Measurements from ENCODE around the gene TSPAN15.

Gene TSPAN15

GRCh38 chr10:69490876-69491275, 39.6 kb downstream of the TSPAN15 start:
- no peaks in the 10 kb centered on the region for H3K79me2 ChIP-seq (ENCODE audit: insufficient read depth, low read length)
- no peak overlapping the region for H3K4me3 ChIP-seq (ENCODE audit: low read length, poor library complexity, severe bottlenecking)
- H3K4me2 ChIP-seq (ENCODE audit: low read depth, low read length, poor library complexity, severe bottlenecking) = no peak overlapping the region
- H3F3A ChIP-seq (ENCODE audit: low read depth) = no peaks in the 10 kb centered on the region
- no peak overlapping the region for H2AFZ ChIP-seq (ENCODE audit: low read length)
- no peak overlapping the region for H3K9ac ChIP-seq (ENCODE audit: low read depth, low read length, poor library complexity, severe bottlenecking)
- TF ChIP-seq EZH2phosphoT487 (IDR thresholded peaks at IDR 0.05; ENCODE audit: borderline replicate concordance) = no peak
- TF ChIP-seq CTCF (conservative IDR thresholded peaks at IDR 0.05; ENCODE audit: low read length) = no peak
- no peaks in the 10 kb centered on the region for H3K4me1 ChIP-seq (ENCODE audit: insufficient read depth, low read length, poor library complexity, severe bottlenecking)
- H3K9me3 ChIP-seq (ENCODE audit: insufficient read depth, low read depth, low read length) = peaks cover 4% of the 10 kb centered on the region; the same call in 1 of the 2 replicates
- H3K36me3 ChIP-seq (ENCODE audit: insufficient read depth, low read length) = no peaks in the 10 kb centered on the region
- H3K27me3 ChIP-seq (ENCODE audit: insufficient read depth, low read length, poor library complexity, severe bottlenecking) = no peaks in the 10 kb centered on the region
- H3K9me2 ChIP-seq (replicated peaks; ENCODE audit: low read depth, low read length) = no peaks in the 10 kb centered on the region
- H4K20me1 ChIP-seq (ENCODE audit: insufficient read depth, low read length, poor library complexity, severe bottlenecking) = no peaks in the 10 kb centered on the region

GRCh38 chr10:69491611-69492010, 40.3 kb downstream of the TSPAN15 start:
- Histone ChIP-seq H3K4me2 (ENCODE audit: low read depth, low read length, poor library complexity, severe bottlenecking) (no peak overlapping the region), H2AFZ (ENCODE audit: low read length) (no peak overlapping the region), H3K4me1 (ENCODE audit: insufficient read depth, low read length, poor library complexity, severe bottlenecking) (no peaks in the 10 kb centered on the region), H3K4me3 (ENCODE audit: low read length, poor library complexity, severe bottlenecking) (no peak overlapping the region), H3K27me3 (ENCODE audit: insufficient read depth, low read length, poor library complexity, severe bottlenecking) (no peaks in the 10 kb centered on the region), H3F3A (ENCODE audit: low read depth) (no peaks in the 10 kb centered on the region), H4K20me1 (ENCODE audit: insufficient read depth, low read length, poor library complexity, severe bottlenecking) (no peaks in the 10 kb centered on the region), H3K9me3 (ENCODE audit: insufficient read depth, low read depth, low read length) (peaks cover 4% of the 10 kb centered on the region; the same call in 1 of the 2 replicates), H3K79me2 (ENCODE audit: insufficient read depth, low read length) (no peaks in the 10 kb centered on the region), H3K9ac (ENCODE audit: low read depth, low read length, poor library complexity, severe bottlenecking) (no peak overlapping the region), H3K9me2 (replicated peaks; ENCODE audit: low read depth, low read length) (no peaks in the 10 kb centered on the region), H3K36me3 (ENCODE audit: insufficient read depth, low read length) (no peaks in the 10 kb centered on the region)
- TF ChIP-seq CTCF (conservative IDR thresholded peaks at IDR 0.05; ENCODE audit: low read length) (no peak), EZH2phosphoT487 (IDR thresholded peaks at IDR 0.05; ENCODE audit: borderline replicate concordance) (no peak)

GRCh38 chr10:69492091-69492745, 41.0 kb downstream of the TSPAN15 start:
- Histone ChIP-seq H3K27me3 (ENCODE audit: insufficient read depth, low read length, poor library complexity, severe bottlenecking) (no peaks in the 10 kb centered on the region), H3K4me1 (ENCODE audit: insufficient read depth, low read length, poor library complexity, severe bottlenecking) (peaks cover 2% of the 10 kb centered on the region), H3K79me2 (ENCODE audit: insufficient read depth, low read length) (no peaks in the 10 kb centered on the region), H3K4me2 (ENCODE audit: low read depth, low read length, poor library complexity, severe bottlenecking) (no peak overlapping the region), H3K9me3 (ENCODE audit: insufficient read depth, low read depth, low read length) (peaks cover 4% of the 10 kb centered on the region; the same call in 1 of the 2 replicates), H3K9me2 (replicated peaks; ENCODE audit: low read depth, low read length) (no peaks in the 10 kb centered on the region), H2AFZ (ENCODE audit: low read length) (no peak overlapping the region), H3K9ac (ENCODE audit: low read depth, low read length, poor library complexity, severe bottlenecking) (no peak overlapping the region), H3F3A (ENCODE audit: low read depth) (no peaks in the 10 kb centered on the region), H3K36me3 (ENCODE audit: insufficient read depth, low read length) (no peaks in the 10 kb centered on the region), H3K4me3 (ENCODE audit: low read length, poor library complexity, severe bottlenecking) (no peak overlapping the region), H4K20me1 (ENCODE audit: insufficient read depth, low read length, poor library complexity, severe bottlenecking) (no peaks in the 10 kb centered on the region)
- TF ChIP-seq EZH2phosphoT487 (IDR thresholded peaks at IDR 0.05; ENCODE audit: borderline replicate concordance) = no peak
- no peak for TF ChIP-seq CTCF (conservative IDR thresholded peaks at IDR 0.05; ENCODE audit: low read length)
